Activated CD4-positive, CD25-positive, alpha-beta regulatory T cell treated with anti-CD3 and anti-CD28 coated beads, Interleukin-2, amount 50 U/mL, for 24 hours (primary cell): ENCODE data around the gene TSPY4.
"Not testable (repeated sequence)": the region's sequence is repeated elsewhere in the genome, so short reads cannot be mapped to it uniquely, and the experiment has no call there.

Experiments used
- ATAC-seq, 2 donors: fragments of 150-1000 bp; cut with Tn5 transposase; one replicate each; pipeline ENCODE4 v1.10.0; 2021; ENCODE audit warnings: mild to moderate bottlenecking in 1 of 2, moderate library complexity in 1 of 2

The TSPY4 gene

GRCh38 chrY:9337164-9337563, at the start of gene TSPY4:
TSS of gene TSPY4 (plus strand) at chrY:9337464. CDS start at chrY:9337510, 46 bp downstream.
- ATAC-seq: not testable (repeated sequence)

- ATAC-seq: no peak
Observed at GRCh38 chrY:9320996-9321395, 16.3 kb upstream of the TSPY4 start.

- not testable (repeated sequence) for ATAC-seq
Observed at GRCh38 chrY:9357497-9357896, 20.2 kb downstream of the TSPY4 start, which contains the start of gene TSPY8. TSS of gene TSPY8 (plus strand) at chrY:9357797. CDS start at chrY:9357843, 46 bp downstream.
